Sigmoid colon (tissue), 7 donors: Measurements from ENCODE around the gene FGFRL1. TPM values are rescaled to one million over a fixed set of nuclear protein-coding genes. Genes with fewer than 3 reads are reported as not detected.

Experiments
- DNase-seq: peaks from one replicate; pipeline ENCODE4 v3.0.0-alpha.2; 2019
- H3K27ac ChIP-seq, 4 donors: fragments of 200-600 bp; sonication (generic); one replicate each; pipeline ENCODE4 v1.5.1; 2016 to 2019; ENCODE audit warnings: mild to moderate bottlenecking in 1 of 4
- H3K27me3 ChIP-seq, 3 donors: fragments of 200-600 bp; sonication (generic); one replicate each; pipeline ENCODE4 v1.5.1; 2019; ENCODE audit warnings: mild to moderate bottlenecking in 1 of 3
- H3K36me3 ChIP-seq, 4 donors: fragments of 200-600 bp; sonication (generic); one replicate each; pipeline ENCODE4 v1.5.1; 2016 to 2019
- H3K4me1 ChIP-seq, 4 donors: fragments of 200-600 bp; sonication (generic); one replicate each; pipeline ENCODE4 v1.5.1; 2017 to 2019
- H3K4me3 ChIP-seq, 4 donors: fragments of 200-600 bp; sonication (generic); one replicate each; pipeline ENCODE4 v1.5.1; 2017 to 2019; ENCODE audit warnings: mild to moderate bottlenecking in 2 of 4, moderate library complexity in 1 of 4
- H3K9me3 ChIP-seq, 4 donors: fragments of 200-600 bp in 3 of 4; sonication (generic) in 3 of 4; one replicate each; pipeline versions ENCODE4 v1.5.1 to v1.6.1; 2013 to 2019
- EP300 ChIP-seq, 4 donors: sonication (generic); formaldehyde crosslinking; IDR thresholded peaks; one replicate each; pipeline ENCODE4 v1.6.1; 2017; ENCODE audit warnings: antibody characterized with exemption in 4 of 4
- POLR2A ChIP-seq, 2 donors: fragments of 450-650 bp; IDR thresholded peaks; one replicate each; pipeline ENCODE4 v1.6.1; 2016; ENCODE audit warnings: antibody characterized with exemption in 2 of 2, mild to moderate bottlenecking in 2 of 2, moderate library complexity in 2 of 2
- POLR2AphosphoS5 ChIP-seq, 4 donors: sonication (generic); formaldehyde crosslinking; IDR thresholded peaks; one replicate each; pipeline ENCODE4 v1.6.1; 2017; ENCODE audit warnings: antibody characterized with exemption in 4 of 4
- WGBS, 2 donors: extraction: QIAGEN DNeasy Blood & Tissue Kit; methylation state at CpG; one replicate each; pipeline ENCODE4 v1.1.7; 2013; 5-methylcytosine and 5-hydroxymethylcytosine counted together
- intact Hi-C: fragments of 100-400 bp; cut with DNase I; formaldehyde crosslinking; loops from one replicate; pipeline ENCODE4 v1.15.1; 2023
- polyA plus RNA-seq, 3 donors: library from polyadenylated mRNA; stranded (reverse); fragments of 200-250 nt; gene quantifications; one replicate each; pipeline ENCODE4 v1.2.3, GENCODE V29; 2013
- total RNA-seq, 4 donors: library from RNA; depleted of rRNA; stranded (reverse); fragments of >200 nt; gene quantifications; one replicate each; pipeline ENCODE4 v1.1.0, GENCODE V29; 2016
- TF ChIP-seq, protein P1 (sequence below), 4 experiments: fragments of 450-650 bp in 3 of 4; fragments of 200-600 bp in 1 of 4; IDR thresholded peaks; one replicate each; pipeline ENCODE4 v1.5.1; 2016 to 2019; ENCODE audit warnings: antibody characterized with exemption in 4 of 4, mild to moderate bottlenecking in 3 of 4, moderate library complexity in 2 of 4
- donor health status: healthy with polysubstance abuse.
- donor health status: Bipolar disorder and iron deficiency.
- donor health status: healthy.

Gene FGFRL1
- total and polyA plus RNA-seq, 7 donors: 1.2 to 12.1 (median 6.8) TPM

DNA sequence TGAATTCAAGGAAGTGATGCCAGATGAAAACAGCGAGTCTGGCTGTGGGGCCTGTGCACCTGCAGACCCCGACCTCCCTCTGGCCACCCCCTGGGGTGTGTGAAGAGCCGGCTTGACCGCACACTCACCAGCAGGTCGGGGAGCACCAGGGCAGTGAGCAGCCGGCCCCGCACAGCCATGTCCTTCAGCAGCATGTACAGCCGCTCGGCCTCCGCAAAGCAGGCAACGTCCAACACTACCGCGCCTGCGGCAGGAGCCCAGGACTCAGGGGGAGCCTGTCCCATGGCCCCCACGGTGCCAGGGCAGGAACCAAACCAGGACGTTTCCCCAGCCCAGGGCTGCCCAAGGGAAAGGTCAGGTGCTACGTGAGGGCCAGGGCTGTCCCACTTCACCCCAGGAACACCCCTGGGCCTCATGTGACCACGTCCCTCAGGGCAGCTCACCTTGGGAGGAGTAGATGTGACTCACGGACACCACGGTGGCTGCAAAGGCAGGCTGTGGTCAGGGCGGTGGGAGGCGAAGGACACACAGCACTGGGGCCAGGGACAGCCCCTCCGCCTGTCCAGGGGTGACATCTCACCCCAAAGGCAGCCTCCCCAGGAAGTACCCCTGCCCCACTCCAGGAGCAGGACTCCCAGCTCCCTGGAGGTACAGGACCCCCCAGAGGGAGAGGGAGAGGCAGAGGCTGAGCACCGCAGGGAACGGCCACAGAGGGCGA is 46.2 kb upstream of the FGFRL1 start:
- H3K27me3 ChIP-seq: peaks cover 0 to 17% (median 16%) of the 10 kb centered on the region in 3 donors
- DNase-seq: no peak
- intact Hi-C loops: no loop called here
- TF ChIP-seq EP300 (IDR thresholded peaks at IDR 0.05) (no peak), POLR2A (IDR thresholded peaks at IDR 0.05) (no peak), POLR2AphosphoS5 (IDR thresholded peaks at IDR 0.05) (no peak)
- TF ChIP-seq, protein P1, sequence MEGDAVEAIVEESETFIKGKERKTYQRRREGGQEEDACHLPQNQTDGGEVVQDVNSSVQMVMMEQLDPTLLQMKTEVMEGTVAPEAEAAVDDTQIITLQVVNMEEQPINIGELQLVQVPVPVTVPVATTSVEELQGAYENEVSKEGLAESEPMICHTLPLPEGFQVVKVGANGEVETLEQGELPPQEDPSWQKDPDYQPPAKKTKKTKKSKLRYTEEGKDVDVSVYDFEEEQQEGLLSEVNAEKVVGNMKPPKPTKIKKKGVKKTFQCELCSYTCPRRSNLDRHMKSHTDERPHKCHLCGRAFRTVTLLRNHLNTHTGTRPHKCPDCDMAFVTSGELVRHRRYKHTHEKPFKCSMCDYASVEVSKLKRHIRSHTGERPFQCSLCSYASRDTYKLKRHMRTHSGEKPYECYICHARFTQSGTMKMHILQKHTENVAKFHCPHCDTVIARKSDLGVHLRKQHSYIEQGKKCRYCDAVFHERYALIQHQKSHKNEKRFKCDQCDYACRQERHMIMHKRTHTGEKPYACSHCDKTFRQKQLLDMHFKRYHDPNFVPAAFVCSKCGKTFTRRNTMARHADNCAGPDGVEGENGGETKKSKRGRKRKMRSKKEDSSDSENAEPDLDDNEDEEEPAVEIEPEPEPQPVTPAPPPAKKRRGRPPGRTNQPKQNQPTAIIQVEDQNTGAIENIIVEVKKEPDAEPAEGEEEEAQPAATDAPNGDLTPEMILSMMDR (IDR thresholded peaks at IDR 0.05): no peak
- no peak overlapping the region for H3K4me3 ChIP-seq
- peaks cover 0 to 12% (median 11%) of the 10 kb centered on the region in 4 donors for H3K4me1 ChIP-seq
- H3K36me3 ChIP-seq: peaks cover 0 to 30% (median 5%) of the 10 kb centered on the region in 4 donors
- no peaks in the 10 kb centered on the region for H3K9me3 ChIP-seq
- no peak overlapping the region for H3K27ac ChIP-seq
- WGBS, 2 donors: 93 to 95% methylated on average over 26 of the region's 26 CpGs

DNA sequence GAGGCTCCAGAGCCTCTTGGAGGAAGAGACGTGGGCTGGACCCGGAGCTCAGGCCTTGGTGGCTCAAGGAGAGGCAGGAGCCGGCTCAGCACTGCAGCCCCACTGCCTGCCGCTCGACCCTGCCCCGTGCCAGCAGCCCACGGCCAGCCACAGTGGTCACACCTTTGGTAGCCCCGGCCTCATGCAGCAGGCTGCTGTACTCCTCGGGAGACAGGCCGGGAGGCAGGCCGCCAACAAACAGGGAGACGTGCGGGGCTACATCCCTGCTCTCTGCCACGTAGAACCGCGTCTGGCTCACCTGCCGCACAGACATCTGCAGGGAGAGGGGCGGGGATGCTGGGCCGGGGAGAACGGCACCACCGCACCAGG is 45.7 kb upstream of the FGFRL1 start:
- DNase-seq: no peak
- 90 to 96% methylated on average over 21 of the region's 21 CpGs for WGBS, 2 donors
- peaks cover 0 to 30% (median 5%) of the 10 kb centered on the region in 4 donors for H3K36me3 ChIP-seq
- no peak overlapping the region for H3K27ac ChIP-seq
- no peak overlapping the region for H3K4me3 ChIP-seq
- H3K4me1 ChIP-seq: peaks cover 0 to 12% (median 11%) of the 10 kb centered on the region in 4 donors
- peaks cover 0 to 17% (median 16%) of the 10 kb centered on the region in 3 donors for H3K27me3 ChIP-seq
- intact Hi-C loops: no loop called here
- no peaks in the 10 kb centered on the region for H3K9me3 ChIP-seq
- TF ChIP-seq POLR2A (IDR thresholded peaks at IDR 0.05) (no peak), POLR2AphosphoS5 (IDR thresholded peaks at IDR 0.05) (no peak), EP300 (IDR thresholded peaks at IDR 0.05) (no peak)
- TF ChIP-seq, protein P1 (IDR thresholded peaks at IDR 0.05): no peak

DNA sequence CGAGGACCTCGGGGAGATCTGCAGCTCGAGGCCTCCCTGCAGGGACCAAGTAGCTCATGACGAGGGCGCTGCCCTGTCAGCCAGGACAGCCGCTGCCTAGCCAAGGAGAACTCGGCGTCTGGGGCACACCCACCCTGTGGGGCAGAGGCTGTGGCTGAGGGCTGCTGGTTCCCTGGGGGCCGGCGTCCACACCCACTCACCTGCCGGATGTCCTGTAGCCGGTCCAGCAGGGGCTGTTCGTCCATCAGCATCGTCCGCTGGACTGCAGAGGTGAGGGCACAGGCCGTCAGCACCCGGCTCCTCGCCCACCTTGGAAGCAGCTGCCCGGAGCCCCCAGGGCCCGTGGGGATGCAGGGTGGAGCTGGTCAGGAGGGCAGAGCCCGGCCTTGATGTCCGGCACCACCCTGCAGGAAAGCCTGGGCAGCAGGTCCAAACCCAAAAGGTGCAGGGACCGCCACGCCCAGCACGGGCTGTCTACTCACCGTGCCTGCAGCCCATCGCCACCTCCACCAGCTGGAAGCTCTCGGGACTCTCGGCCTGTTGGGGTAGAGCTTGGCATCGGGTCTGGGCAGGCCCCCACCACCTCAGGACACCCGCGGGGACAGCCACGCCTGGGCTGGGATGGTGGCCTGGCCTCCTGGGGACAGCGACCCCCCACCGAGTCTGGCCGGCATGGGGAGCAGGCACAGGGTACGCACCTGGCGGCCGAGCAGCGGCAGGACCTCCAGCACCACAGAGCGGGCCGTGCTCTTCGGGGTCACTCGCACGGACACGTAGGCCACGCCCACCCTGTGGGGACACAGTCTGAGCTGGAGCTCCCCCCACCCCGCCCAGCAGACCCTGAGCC is 44.9 kb upstream of the FGFRL1 start:
- no peak for DNase-seq
- Histone ChIP-seq H3K9me3 (no peaks in the 10 kb centered on the region), H3K27me3 (peaks cover 0 to 17% (median 16%) of the 10 kb centered on the region in 3 donors), H3K27ac (no peak overlapping the region), H3K36me3 (peaks cover 0 to 27% (median 5%) of the 10 kb centered on the region in 4 donors), H3K4me1 (peaks cover 0 to 17% (median 15%) of the 10 kb centered on the region in 4 donors), H3K4me3 (no peak overlapping the region)
- no peak for TF ChIP-seq POLR2A (IDR thresholded peaks at IDR 0.05)
- no peak for TF ChIP-seq POLR2AphosphoS5 (IDR thresholded peaks at IDR 0.05)
- no peak for TF ChIP-seq EP300 (IDR thresholded peaks at IDR 0.05)
- TF ChIP-seq, protein P1 (IDR thresholded peaks at IDR 0.05): no peak
- intact Hi-C loops: no loop called here
- 90 to 93% methylated on average over 48 of the region's 48 CpGs for WGBS, 2 donors

DNA sequence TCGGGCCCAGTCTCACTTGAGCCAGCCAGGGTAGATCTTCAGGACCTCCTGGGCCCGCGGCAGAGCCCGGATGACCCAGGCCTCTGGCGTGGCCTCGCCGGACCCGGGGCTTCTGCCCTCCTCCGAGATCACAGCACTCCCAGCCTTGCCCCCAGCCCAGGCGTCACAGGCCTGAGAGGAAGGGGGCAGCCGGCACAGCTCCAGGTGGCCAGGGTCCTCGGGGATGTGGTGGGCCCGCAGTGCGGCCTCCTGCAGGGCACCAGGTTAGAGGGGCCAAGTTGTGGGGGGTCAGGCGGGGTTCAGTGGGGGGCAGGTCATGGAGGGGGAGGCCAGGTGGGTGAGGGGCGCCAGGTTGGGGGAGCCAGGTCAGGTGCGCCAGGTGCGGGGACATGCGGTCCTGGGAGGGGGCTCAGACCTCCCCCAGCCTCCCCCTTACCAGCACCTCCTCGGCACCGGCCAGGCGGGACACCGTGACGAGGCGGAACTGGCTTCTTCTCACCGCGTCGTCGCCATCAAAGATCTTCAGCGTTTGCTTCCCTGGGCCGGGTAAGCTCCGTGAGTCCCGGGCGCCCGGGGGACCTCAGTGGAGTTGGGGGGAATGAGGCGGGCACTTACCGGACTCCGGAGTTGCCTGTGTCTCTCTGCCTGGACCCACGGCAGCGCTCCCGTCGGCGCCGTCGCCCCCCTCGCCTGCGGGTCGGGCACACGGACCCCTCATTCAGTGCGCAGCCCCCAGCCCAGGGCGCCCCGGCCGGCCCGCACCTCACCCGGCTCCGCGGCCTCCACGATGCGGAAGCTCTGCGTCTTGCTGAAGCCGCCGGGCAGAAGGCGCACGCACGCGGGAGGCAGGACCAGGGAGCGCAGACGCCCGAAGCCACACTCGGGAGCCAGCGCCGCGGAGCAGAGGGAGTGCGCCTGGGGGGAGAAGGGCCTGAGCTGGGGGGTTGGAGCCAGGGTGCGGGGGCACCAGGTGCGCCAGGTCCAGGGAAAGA is 44.0 kb upstream of the FGFRL1 start:
- Histone ChIP-seq H3K27ac (no peak overlapping the region), H3K36me3 (peaks cover 0 to 18% (median under 1%) of the 10 kb centered on the region in 4 donors), H3K9me3 (no peaks in the 10 kb centered on the region), H3K4me3 (peak overlapping the region in 1 of 4 donors; percentile 17), H3K4me1 (peaks cover 0 to 27% (median 25%) of the 10 kb centered on the region in 4 donors), H3K27me3 (peaks cover 0 to 17% (median 16%) of the 10 kb centered on the region in 3 donors)
- TF ChIP-seq POLR2A (IDR thresholded peaks at IDR 0.05): no peak
- no peak for TF ChIP-seq EP300 (IDR thresholded peaks at IDR 0.05)
- no peak for TF ChIP-seq POLR2AphosphoS5 (IDR thresholded peaks at IDR 0.05)
- TF ChIP-seq, protein P1 (IDR thresholded peaks at IDR 0.05): no peak
- intact Hi-C loops: no loop called here
- 69 to 88% methylated on average over 76 of the region's 76 CpGs for WGBS, 2 donors
- DNase-seq: no peak
